ENCODE data around the gene NIBAN1.
"Not testable (repeated sequence)": the region's sequence is repeated elsewhere in the genome, so short reads cannot be mapped to it uniquely, and the experiment has no call there.

NIBAN1 gene

GRCh38 chr1:184974056-184974836 is at the start of gene NIBAN1:
Gene NIBAN1 (minus strand): TSS chr1:184974508. CDS start chr1:184974356, 152 bp downstream.
- no peak for DNase-seq

- no peak for DNase-seq
Observed at GRCh38 chr1:185017966-185018365, 43.7 kb upstream of the NIBAN1 start.

GRCh38 chr1:185017338-185017737 is 43.0 kb upstream of the NIBAN1 start:
- no peak for DNase-seq

GRCh38 chr1:185016880-185017279 is 42.6 kb upstream of the NIBAN1 start:
- no peak for DNase-seq

GRCh38 chr1:185015631-185016030 is 41.3 kb upstream of the NIBAN1 start:
- DNase-seq = no peak

GRCh38 chr1:185014941-185015340 is 40.6 kb upstream of the NIBAN1 start:
- no peak for DNase-seq

- no peak for DNase-seq
Observed at GRCh38 chr1:185010361-185010760, 36.1 kb upstream of the NIBAN1 start.

- no peak for DNase-seq
Observed at GRCh38 chr1:185008838-185009237, 34.5 kb upstream of the NIBAN1 start.

- DNase-seq = not testable (repeated sequence)
Observed at GRCh38 chr1:185001312-185001880, 27.1 kb upstream of the NIBAN1 start.

GRCh38 chr1:184999974-185000373 is 25.7 kb upstream of the NIBAN1 start:
- not testable (repeated sequence) for DNase-seq

- no peak for DNase-seq
Observed at GRCh38 chr1:184994301-184994700, 20.0 kb upstream of the NIBAN1 start.

GRCh38 chr1:184992271-184992670 is 18.0 kb upstream of the NIBAN1 start:
- DNase-seq = no peak

GRCh38 chr1:184990204-184990603 is 15.9 kb upstream of the NIBAN1 start:
- DNase-seq = no peak

- DNase-seq = no peak
Observed at GRCh38 chr1:184988506-184988905, 14.2 kb upstream of the NIBAN1 start.

GRCh38 chr1:184987696-184988095 is 13.4 kb upstream of the NIBAN1 start:
- no peak for DNase-seq

- no peak for DNase-seq
Observed at GRCh38 chr1:184986250-184986649, 11.9 kb upstream of the NIBAN1 start.

GRCh38 chr1:184982002-184982954 is 8.0 kb upstream of the NIBAN1 start:
- DNase-seq = peak; percentile 51

GRCh38 chr1:184980726-184981125 is 6.4 kb upstream of the NIBAN1 start:
- DNase-seq = no peak

- no peak for DNase-seq
Observed at GRCh38 chr1:184975208-184975870, 1.0 kb upstream of the NIBAN1 start.

GRCh38 chr1:184974837-184975115 is 468 bp upstream of the NIBAN1 start:
- DNase-seq = no peak

- DNase-seq = peak; percentile 56
Observed at GRCh38 chr1:184973272-184974055, 844 bp downstream of the NIBAN1 start.

Measured in NCI-H2107 (cell line).